Gastroesophageal sphincter (tissue), 3 donors: ENCODE results near the gene PRDM16.

Experiments
- POLR2A ChIP-seq, 2 donors: fragments of 450-650 bp; IDR thresholded peaks; one replicate each; pipeline ENCODE4 v1.6.1; 2017; ENCODE audit warnings: antibody characterized with exemption in 2 of 2, mild to moderate bottlenecking in 2 of 2, moderate library complexity in 1 of 2
- POLR2AphosphoS5 ChIP-seq: sonication (generic); formaldehyde crosslinking; IDR thresholded peaks from one replicate; pipeline ENCODE4 v1.6.1; 2017; ENCODE audit warnings: antibody characterized with exemption
- TF ChIP-seq, protein P1 (sequence below), 4 experiments: fragments of 200-600 bp in 2 of 4; fragments of 450-650 bp in 2 of 4; sonication (generic) in 1 of 4; IDR thresholded peaks; one replicate each; pipeline ENCODE4 v1.5.1; 2017 to 2019; ENCODE audit warnings: antibody characterized with exemption in 4 of 4, mild to moderate bottlenecking in 2 of 4, moderate library complexity in 2 of 4

DNA sequence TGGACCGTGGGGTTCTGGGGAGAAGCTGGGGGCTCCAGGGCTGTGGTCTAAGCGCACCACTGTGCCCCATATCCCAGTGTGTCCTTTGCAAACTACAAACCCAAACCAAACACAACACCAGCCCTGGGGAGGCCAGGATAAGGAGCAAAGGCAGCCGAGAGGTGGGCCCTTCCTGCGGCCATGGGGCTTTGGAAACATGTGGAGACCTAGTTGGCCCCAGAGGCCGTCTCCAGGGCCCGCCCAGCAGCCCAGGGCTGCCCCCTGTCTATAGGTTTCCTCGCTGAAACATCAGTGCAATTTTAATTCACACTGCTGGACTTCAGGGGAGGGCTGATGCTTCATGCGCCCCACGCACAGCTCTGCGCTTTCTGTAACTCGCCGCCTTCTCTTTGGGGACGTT, 61.3 kb downstream of the PRDM16 start:
- TF ChIP-seq, protein P1, sequence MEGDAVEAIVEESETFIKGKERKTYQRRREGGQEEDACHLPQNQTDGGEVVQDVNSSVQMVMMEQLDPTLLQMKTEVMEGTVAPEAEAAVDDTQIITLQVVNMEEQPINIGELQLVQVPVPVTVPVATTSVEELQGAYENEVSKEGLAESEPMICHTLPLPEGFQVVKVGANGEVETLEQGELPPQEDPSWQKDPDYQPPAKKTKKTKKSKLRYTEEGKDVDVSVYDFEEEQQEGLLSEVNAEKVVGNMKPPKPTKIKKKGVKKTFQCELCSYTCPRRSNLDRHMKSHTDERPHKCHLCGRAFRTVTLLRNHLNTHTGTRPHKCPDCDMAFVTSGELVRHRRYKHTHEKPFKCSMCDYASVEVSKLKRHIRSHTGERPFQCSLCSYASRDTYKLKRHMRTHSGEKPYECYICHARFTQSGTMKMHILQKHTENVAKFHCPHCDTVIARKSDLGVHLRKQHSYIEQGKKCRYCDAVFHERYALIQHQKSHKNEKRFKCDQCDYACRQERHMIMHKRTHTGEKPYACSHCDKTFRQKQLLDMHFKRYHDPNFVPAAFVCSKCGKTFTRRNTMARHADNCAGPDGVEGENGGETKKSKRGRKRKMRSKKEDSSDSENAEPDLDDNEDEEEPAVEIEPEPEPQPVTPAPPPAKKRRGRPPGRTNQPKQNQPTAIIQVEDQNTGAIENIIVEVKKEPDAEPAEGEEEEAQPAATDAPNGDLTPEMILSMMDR (IDR thresholded peaks at IDR 0.05), result no peak
- TF ChIP-seq POLR2A (IDR thresholded peaks at IDR 0.05) (no peak), POLR2AphosphoS5 (no peak)
